Hindlimb muscle (tissue), 1 donor: ENCODE results near the gene ALG11. TPM values are rescaled to one million over a fixed set of nuclear protein-coding genes. Genes with fewer than 3 reads are reported as not detected.
"Not testable (repeated sequence)": the region's sequence is repeated elsewhere in the genome, so short reads cannot be mapped to it uniquely, and the experiment has no call there.

Experiments
- DNase-seq: peaks from one replicate; pipeline ENCODE4 v3.0.0-alpha.2; 2013
- polyA plus RNA-seq: library from polyadenylated mRNA; unstranded; fragments of 120-200 nt; gene quantifications from one replicate; pipeline ENCODE4 v1.2.1, GENCODE V29; 2013; ENCODE audit not compliant: insufficient read length

ALG11 gene, protein sequence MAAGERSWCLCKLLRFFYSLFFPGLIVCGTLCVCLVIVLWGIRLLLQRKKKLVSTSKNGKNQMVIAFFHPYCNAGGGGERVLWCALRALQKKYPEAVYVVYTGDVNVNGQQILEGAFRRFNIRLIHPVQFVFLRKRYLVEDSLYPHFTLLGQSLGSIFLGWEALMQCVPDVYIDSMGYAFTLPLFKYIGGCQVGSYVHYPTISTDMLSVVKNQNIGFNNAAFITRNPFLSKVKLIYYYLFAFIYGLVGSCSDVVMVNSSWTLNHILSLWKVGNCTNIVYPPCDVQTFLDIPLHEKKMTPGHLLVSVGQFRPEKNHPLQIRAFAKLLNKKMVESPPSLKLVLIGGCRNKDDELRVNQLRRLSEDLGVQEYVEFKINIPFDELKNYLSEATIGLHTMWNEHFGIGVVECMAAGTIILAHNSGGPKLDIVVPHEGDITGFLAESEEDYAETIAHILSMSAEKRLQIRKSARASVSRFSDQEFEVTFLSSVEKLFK
- 17.5 TPM for polyA plus RNA-seq

DNA sequence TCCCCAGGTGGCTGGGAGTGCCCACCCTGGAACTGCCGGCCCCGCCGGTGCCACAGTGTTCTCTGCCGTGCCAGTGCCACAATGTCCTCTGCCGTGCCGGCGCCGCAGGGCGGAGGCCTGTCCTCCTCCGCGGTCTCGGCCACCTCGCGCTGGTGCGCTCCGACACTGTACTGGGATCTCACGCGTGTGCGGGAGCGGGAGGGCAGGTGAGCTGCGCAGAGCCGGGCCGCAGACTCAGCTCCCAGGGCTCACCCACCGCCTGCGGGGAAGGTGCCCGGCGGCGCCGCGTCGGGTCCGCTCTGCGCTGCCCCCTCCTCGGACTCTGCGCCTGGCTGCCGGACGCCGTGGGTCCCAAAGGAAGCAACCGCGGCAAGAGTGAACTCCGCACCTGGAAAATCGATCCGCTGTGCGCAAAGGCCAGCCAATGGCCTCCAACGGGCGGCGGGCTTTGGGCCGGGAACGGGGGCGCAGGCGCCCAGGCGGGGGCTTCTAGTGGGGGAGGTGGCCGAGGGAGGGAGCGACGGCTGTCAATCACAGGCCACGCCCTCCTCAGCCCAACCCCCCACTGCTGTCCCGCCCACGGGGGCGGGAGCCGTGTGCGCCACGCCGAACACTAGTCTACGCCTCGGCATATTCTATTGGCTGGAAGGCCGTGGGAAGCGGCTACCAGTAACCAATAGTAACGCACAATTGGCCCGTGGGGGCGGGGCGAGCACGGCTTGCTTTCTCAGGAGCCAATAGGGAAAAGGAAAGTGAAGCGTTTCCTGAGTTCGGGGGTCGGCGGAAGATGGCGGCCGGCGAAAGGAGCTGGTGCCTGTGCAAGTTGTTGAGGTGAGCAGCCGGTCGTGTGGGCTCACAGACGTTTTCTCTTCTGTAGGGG is at the start of gene ALG11:
ALG11 (plus strand) TSS at position 767 of the 880 bp plus-strand sequence; CDS start at position 788, 21 bp downstream.
- peak; percentile 98 for DNase-seq

DNA sequence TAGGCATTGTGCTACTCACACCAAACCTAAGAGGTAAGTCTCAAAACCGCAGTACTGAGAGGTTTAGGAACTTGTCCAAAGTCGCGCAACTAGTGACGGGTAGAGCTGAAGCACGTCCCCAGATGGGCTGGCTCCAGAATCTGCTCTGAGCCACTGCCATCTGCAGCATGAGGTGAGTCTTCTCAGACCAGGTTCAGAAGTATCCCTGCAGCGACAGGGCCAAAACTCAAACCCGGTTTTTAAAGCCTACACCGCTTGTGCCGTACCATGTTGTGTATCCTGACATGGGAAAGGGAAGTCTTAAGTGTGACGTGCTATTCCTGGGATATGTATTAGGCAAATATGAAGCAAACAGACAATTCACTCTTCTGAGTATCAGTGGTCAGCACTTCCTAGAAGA is 46.0 kb upstream of the ALG11 start:
- DNase-seq = no peak

DNA sequence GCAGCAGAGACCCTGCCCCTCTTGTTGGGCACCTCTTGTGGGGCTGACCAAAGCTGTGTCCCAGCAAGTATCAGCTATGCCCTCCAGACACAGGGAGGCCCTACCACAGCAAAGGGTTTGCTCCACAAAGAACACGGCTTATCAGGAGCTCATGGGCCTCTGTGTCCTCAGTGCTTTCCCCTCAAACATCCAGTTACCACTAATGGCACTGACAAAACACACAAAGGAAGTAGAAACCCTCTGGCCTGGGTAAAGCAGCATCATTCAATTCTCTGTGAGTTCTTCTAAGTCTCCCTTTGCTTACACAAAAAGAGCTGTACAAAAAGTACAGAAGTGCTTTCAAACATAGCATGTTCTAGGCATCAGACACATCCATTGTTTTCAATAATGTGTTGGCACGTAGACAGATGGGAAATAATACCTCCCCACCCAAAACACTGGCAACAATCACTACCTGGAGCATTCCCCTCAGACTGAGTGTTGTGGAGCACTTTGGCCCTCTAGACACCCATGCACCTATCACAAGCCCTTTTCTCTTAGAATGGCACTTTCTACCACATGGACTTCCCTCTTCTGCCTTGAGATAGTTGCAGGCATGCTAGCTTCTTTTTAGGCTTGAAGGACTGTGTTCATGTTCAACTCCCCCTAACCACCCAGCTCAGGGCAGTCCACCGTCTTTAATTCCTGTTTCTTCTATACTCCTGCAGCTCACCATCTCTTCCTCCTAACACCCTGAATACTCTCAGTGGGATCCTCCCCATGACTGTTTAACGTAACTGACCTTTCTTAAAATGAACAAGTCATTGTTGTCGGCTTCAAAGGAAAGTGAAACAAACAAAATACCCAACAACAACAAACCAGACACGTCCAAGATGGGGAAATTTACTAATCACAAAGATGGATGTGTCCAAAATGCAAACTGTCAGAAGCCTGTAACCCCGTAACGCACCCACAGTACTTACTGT is 44.4 kb upstream of the ALG11 start:
- DNase-seq = no peak

DNA sequence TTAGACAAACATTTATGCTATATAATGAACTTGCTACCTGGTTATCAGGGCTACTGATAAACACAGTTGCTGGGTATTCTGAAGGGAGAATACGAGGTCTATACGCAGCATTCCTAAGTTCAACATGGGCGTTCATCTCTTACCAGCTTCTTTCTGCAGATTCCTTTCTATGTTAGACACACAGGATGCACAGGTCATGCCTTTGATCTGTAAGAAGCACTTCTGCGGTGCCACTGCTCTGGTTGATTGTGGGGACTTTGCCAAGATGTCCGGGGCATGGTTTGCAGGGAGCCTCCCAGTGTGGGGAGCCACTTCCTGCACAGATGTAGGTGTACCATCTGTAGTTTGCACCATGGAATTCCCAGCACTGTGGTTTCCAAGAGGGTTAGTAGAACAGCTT is 41.8 kb upstream of the ALG11 start:
- DNase-seq = no peak

DNA sequence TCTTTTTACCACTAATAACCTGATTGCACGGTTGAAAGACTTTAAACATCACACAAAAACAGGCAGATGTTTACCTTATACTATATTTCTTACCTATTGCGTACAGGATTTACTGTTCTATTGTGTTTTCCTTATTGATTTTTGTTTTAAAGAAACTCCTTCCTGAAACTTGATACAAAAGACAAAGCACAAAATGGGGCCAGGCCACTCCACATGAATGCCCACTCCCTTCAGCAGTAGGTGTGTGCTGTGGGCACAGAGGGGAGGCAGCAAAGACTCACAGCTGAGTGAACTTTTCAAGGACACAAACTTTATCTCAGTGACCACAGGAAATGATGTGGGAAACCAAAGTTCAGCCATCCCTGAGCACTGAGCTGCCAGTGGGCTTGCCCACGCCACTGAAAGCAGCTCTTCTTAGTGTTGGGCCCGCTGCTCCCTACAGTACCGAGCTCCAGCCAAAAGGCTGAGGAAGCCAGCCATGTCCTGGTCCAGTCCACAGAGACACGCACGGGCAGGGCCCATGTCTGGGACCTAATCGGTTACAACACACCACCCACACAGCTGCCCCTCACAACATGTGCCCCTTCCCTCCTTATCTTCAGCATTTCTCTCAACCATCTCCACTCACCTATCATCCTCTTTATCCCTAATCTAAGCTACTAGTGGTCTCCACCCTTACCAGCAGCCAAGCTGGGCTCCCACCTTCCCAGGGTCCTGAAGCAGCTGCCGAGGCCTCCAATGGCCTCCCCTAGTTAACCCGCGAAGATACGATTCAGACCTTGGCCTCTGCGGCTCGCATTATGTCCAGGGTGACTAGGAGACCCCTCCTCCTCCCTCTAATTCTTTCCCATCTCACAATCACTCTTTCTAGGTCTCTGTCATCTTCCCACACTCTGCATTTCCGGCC is 40.4 kb upstream of the ALG11 start:
- no peak for DNase-seq

DNA sequence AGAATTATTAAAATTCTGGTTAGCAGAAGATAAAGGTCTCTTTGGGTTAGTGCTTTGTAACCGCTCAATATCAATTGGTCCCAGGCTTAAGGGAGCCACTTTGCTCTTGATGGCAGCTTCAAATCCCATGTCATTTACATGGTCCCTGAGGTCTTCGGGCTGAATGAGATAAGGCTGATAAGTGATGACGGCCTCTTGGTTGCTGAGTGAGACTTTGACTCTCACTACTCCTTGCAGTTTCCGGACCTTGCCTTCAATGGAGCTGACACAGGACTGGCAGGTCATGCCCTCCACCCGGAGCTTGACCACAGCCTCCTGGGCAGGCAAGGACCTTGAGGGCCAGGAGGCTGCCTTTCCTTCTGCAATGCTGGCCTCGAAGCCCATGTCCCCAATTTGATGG is 37.7 kb upstream of the ALG11 start:
- DNase-seq = no peak

DNA sequence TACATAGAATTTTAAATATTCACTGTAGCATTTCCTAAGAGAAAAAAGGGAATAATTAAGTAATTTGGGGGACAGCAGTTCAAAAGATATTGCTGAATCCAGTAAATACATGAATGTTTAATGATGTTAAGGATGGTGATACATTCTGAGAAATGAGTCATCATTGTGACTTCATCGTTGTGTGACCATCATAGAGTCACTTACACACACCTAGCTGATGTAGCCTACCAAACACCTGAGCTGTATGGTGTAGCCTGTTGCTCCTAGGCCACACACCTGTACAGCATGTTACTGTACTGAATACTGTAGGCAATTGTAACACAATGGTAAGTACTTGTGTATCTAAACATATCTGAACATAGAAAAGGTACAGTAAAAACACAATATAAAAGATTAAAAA is 35.8 kb upstream of the ALG11 start:
- DNase-seq = no peak

DNA sequence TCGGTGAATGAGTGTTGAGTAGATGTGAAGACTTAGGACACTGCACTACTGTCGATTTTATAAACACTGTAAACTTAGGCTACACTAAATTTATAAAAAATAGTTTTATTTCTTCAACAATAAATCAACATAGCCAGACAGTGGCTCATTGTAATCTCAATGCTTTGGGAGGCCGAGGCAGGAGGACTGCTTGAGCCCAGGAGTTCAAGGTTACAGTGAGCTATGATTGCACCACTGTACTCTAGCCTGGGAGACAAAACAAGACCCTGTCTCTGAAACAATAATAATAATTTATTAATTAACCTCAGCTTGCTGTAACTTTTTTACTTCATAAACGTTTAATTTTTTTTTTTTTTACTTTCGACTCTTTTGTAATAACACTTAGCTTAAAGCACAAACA is 35.3 kb upstream of the ALG11 start:
- no peak for DNase-seq

DNA sequence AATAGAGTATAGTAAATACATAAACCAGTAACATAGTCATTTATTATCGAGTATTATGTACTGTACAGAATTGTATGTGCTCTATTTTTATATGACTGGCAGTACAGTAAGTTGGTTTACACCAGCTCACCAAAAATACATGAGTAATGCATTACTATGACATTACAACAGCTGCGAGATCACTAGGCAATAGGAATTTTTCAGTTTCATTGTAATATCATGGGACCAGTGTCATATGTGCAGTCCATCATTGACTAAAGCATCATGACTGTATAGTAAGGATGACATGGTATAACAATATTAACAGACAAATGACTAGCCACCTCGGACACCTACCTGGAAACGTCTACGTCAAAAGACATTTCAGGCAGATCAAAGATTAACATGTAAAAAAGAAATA is 34.6 kb upstream of the ALG11 start:
- no peak for DNase-seq

DNA sequence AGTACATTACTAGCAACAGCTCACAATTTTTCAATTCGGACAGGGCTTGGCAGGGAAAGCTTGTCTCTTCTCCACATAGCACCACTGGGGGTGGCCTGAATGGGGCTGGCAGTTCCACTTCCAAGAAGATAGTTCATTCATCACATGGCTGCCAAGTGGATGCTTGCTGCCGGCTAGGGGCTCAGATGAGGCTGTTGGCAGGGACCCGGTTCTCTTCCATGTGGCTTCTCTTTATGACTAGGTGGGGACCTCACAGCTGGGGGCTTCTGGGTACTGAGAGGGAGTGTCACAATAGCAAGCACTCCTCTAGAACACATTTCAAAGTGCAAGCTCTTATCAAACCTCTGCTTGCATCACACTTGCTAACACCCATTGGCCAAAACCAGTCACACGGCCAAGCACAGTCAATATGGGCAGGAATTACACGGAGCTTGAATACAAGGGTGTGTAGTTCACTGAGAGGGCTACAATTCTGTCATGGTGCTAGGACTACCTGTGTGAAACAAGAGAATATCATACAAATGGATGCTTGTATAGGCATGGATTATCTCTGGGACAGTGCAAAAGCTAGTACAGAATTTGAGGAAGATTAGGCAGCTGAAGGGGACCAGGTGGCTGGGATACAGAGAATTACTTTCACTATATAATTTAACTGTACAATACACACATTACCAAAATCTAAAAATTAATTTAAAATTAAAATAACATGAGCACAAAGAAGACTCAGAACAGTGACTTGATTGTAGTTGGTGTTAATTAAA is 33.2 kb upstream of the ALG11 start:
- no peak for DNase-seq

DNA sequence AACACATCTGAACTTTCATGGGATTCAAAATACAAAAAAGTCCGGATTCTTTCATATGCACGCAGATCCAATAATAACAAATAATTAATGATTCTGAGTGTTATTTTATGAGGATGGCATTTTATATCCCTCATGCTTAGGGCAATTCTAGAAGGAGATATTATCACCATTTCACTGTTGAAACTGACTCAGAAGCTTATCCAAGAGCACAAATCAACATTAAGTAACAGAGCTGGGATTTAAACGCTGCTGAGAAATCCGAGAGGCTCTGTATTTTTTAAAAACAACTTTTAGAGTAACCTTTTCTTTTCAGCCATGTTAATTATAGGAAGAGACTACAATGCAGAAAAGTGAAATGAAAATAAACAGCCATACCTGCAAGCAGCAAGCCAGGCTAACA is 31.3 kb upstream of the ALG11 start:
- no peak for DNase-seq

DNA sequence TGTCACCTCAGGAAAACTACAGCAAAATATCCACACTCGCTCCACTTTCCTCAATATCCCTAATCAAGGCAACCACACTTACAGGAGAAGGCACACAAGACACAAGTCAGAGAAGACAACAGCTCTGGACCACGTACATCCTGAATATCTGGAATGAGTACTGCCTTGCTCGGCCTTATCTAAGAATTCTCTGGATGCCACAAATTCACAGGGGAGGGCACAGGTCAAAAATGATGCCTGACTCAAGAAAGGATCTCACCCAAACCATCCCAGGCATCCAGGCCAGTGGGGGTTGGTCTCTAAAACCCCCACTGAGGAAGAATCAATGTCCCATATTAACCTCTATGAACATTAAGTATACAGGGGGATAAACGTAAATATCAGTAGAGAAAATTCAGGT is 30.8 kb upstream of the ALG11 start:
- DNase-seq = no peak

DNA sequence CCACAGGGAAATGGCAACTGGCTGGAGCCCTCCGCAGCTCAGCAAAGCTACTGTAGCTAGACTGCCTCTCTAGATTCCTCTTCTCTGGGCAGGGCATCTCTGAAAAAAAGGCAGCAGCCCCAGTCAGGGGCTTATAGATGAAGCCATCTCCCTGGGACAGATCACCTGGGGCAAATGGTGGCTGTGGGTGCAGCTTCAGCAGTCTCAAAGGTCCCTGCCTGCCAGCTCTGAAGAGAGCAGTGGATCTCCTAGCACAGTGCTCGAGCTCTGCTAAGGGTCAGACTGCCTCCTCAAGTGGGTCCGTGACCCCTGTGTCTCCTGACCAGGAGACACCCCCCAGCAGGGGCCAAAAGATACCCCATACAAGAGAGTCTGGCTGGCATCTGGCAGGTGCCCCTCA is 28.9 kb upstream of the ALG11 start:
- not testable (repeated sequence) for DNase-seq

DNA sequence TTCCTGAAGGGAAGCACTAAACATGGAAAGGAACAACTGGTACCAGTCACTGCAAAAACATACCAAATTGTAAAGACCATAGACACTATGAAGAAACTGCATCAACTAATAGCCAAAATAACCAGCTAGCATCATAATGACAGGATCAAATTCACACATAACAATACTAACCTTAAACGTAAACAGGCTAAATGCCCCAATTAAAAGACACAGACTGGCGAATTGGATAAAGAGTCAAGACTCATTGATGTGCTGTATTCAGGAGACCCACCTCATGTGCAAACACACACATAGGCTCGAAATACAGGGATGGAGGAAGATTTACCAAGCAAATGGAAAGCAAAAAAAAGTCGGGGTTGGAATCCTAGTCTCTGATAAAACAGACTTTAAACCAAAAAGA is 27.3 kb upstream of the ALG11 start:
- not testable (repeated sequence) for DNase-seq

DNA sequence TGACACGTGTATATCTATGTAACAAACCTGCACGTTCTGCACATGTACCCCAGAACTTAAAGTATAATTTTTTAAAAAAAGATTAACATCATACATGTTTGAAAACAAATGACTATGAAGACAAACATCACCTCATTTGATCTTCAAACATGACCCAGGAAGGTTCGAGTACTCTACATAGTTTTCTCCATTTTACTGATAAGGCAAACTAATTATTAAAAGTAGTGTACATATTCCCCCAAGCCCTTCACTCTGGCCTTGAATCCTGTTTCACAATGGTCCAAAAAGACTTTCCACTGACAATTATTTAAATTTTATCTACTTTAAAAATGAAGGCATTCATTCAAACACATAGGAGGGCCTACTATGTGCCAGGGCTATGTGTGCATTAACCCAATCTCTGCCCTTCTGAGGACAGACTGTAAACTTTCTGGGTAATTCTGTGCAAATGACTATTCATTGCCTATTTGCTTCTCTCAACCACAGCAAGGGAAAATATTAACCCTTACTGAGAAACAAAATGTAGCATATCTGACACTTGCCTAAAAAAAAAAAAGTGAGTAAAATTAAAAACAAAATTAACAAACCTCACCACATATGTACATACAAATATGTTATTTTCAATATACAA is 23.1 kb upstream of the ALG11 start:
- DNase-seq = no peak

DNA sequence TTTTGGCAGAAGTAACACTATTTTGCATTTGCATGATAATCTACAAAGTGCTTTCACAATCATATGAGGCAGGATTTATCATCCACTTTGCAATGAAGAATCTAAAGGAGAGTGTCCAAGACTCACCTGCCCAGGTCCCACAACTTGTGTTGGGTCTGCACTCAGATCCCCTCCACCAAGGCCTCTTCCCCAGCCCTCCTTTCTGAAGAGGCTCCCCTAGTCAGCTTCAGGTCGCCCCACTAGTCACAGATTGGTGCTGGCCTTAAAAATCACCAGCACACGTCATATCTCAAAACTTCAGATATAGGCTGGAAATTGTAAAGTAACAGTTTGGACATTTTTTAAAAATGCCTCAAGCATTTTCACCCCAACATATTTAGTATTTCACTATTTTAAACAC is 18.5 kb upstream of the ALG11 start:
- DNase-seq = no peak

DNA sequence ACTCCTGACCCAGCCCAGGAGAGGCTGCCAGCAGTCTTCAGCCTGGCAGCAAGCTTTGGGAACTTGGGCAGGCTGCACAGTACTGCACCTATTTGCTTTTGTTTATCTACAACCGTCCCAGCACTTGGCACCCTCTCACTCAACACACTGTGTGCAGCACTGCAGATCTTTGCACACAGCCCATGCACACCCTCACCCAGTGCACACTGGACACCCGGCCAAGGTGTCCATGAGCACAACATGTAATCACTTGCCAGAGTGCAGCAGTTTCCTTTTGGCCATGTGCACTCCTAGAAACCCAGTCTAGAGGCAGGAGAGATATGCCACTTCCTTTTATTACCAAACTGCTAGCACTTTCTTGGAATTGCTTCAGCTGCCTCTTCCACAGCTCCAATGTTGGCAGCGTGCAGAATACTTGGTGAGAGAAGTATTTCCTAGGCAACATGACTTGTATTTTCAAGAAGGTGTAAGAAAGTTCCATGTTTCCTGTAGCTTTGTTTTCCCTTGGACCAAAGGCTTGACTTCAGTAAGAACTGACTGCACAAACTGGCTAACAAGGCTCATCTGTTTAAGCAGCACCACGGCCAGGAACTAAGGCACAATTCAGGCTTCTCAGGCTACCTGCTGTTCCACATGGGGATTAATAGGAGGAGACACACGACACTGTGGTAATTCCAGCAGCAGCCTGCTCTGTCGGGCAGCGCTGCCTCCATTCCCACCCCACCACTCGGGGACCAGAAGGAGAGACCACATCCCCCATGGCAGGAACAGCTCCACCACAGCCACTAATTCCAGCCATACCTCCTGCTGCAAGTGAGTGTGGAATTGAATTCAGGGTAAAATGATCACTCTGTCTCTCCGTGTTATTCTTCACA is 16.3 kb upstream of the ALG11 start:
- DNase-seq = no peak

DNA sequence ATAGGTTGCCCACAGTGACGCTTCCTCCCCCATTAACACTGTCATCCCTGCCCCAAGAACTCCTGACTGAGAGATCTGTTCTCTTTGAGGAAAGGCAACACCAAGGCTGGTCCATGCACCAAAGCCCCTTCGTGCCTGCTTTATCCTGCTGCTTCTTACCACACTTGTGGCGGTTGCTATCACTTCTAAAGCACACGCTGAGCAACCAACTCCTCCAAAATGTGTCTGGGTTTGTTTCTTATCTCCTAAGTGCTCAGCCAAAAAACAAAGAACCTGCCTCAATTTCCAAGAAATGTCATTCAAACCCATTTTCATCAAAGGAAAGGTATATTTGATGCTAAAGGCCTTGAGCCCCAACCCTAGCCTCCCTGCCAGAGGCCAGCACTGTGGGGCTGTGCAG is 15.6 kb upstream of the ALG11 start:
- no peak for DNase-seq

DNA sequence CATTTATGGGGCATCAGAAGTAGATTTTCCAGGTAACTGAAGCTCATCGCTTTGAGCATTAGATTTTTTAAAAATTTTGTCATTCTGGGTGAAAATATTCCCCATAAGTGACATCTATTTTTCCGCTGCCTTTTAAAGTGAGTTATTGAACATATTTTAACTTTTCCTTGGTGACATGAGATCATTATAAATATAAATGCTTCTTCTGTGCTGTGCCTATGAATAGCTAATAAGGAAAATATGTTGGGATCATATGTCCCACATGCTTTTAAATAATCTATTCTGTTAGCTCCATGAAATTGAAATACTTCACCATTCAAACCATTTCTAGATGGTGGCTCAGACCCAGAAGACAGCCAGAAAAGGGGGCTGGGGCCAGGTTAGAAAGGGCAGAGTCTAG is 15.0 kb upstream of the ALG11 start:
- no peak for DNase-seq
